ENCODE measurements around the gene LTA4H.
"Not testable (repeated sequence)": the region's sequence is repeated elsewhere in the genome, so short reads cannot be mapped to it uniquely, and the experiment has no call there.

The LTA4H gene

GRCh38 chr12:95972832-95973456 lies 62.4 kb downstream of the LTA4H start:
- ChIA-PET CTCF (interaction anchor here (0.6 kb wide), 1 partner anchor 22 kb away, joined by 3 read pairs; no protein-coding TSS in a partner anchor), POLR2A (no interaction called here)
- TF ChIP-seq SCRT2 (tag by site-specific recombination; IDR thresholded peaks at IDR 0.05) = no peak
- TF ChIP-seq TRIM28 (IDR thresholded peaks at IDR 0.05; ENCODE audit: borderline replicate concordance, low read length) = no peak
- TF ChIP-seq ZNF624 (tag by site-specific recombination; IDR thresholded peaks at IDR 0.05) = no peak
- TF ChIP-seq ZNF426 (tag by site-specific recombination; IDR thresholded peaks at IDR 0.05) = no peak
- TF ChIP-seq ZBTB11 (tag by site-specific recombination; conservative IDR thresholded peaks at IDR 0.05; ENCODE audit: low read depth) = no peak
- TF ChIP-seq ZNF174 (tag by site-specific recombination; IDR thresholded peaks at IDR 0.05) = no peak
- TF ChIP-seq ZNF561 (tag by site-specific recombination; IDR thresholded peaks at IDR 0.05; ENCODE audit: borderline replicate concordance) = no peak
- TF ChIP-seq ZNF670 (tag by site-specific recombination; IDR thresholded peaks at IDR 0.05; ENCODE audit: low read depth) = no peak
- TF ChIP-seq ZBTB21 (tag by site-specific recombination; IDR thresholded peaks at IDR 0.05) = no peak
- TF ChIP-seq ZFP69B (tag by site-specific recombination; IDR thresholded peaks at IDR 0.05) = no peak
- no peak for TF ChIP-seq ZBTB10 (tag by site-specific recombination; IDR thresholded peaks at IDR 0.05)
- no peak for TF ChIP-seq CTCF (tag by site-specific recombination; IDR thresholded peaks at IDR 0.05)
- no peak for TF ChIP-seq ZNF488 (tag by site-specific recombination; IDR thresholded peaks at IDR 0.05)
- Histone ChIP-seq H3K4me3 (ENCODE audit: low read depth, low read length) (no peak overlapping the region), H3K9me3 (ENCODE audit: control insufficient read depth, insufficient read depth, low read depth, low read length) (no peaks in the 10 kb centered on the region), H3K4me1 (ENCODE audit: control insufficient read depth, insufficient read depth, low read length) (no peaks in the 10 kb centered on the region), H3K36me3 (ENCODE audit: control insufficient read depth in 2 of 2, insufficient read depth in 1 of 2, low read length in 2 of 2) (no peaks in the 10 kb centered on the region), H3K27ac (ENCODE audit: extremely low read depth, low read depth, low read length) (no peak overlapping the region)

- Histone ChIP-seq H3K36me3 (ENCODE audit: control insufficient read depth in 2 of 2, insufficient read depth in 1 of 2, low read length in 2 of 2) (no peaks in the 10 kb centered on the region), H3K27ac (ENCODE audit: extremely low read depth, low read depth, low read length) (no peak overlapping the region), H3K4me3 (ENCODE audit: low read depth, low read length) (no peak overlapping the region), H3K9me3 (ENCODE audit: control insufficient read depth, insufficient read depth, low read depth, low read length) (no peaks in the 10 kb centered on the region), H3K4me1 (ENCODE audit: control insufficient read depth, insufficient read depth, low read length) (no peaks in the 10 kb centered on the region)
- POLR2A ChIA-PET = interaction anchor here (0.7 kb wide), 1 partner anchor 270 kb away, joined by 9 read pairs; no protein-coding TSS in a partner anchor
- no peak for TF ChIP-seq ZNF792 (tag by site-specific recombination; IDR thresholded peaks at IDR 0.05)
- no peak for TF ChIP-seq ZNF530 (tag by site-specific recombination; IDR thresholded peaks at IDR 0.05; ENCODE audit: low read depth)
- CTCF ChIA-PET = no interaction called here
These were observed 64.5 kb downstream of the LTA4H start for GRCh38 chr12:95970905-95971304.

DNA sequence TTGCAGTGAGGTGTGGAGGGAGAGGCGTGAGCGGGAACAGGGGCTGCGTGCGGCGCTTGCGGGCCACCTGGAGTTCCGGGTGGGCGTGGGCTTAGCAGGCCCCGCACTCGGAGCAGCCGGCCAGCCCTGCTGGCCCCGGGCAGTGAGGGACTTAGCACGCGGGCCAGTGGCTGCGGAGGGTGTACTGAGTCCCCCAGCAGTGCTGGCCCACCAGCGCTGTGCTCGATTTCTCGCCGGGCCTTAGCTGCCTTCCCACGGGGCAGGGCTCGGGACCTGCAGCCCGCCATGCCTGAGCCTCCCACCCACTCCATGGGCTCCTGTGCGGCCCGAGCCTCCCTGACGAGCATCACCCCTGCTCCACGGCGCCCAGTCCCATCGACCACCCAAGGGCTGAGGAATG lies 66.3 kb downstream of the LTA4H start:
- H3K4me1 ChIP-seq (ENCODE audit: control insufficient read depth, insufficient read depth, low read length); H3K9me3 ChIP-seq (ENCODE audit: control insufficient read depth, insufficient read depth, low read depth, low read length); CTCF ChIA-PET; POLR2A ChIA-PET; H3K27ac ChIP-seq (ENCODE audit: extremely low read depth, low read depth, low read length); H3K36me3 ChIP-seq (ENCODE audit: control insufficient read depth in 2 of 2, insufficient read depth in 1 of 2, low read length in 2 of 2); H3K4me3 ChIP-seq (ENCODE audit: low read depth, low read length): not testable (repeated sequence)

Data from HEK293 (cell line).